HG03520 (cell line): ENCODE measurements around the gene MTMR3.

ENCODE experiments used
- ATAC-seq: cut with Tn5 transposase; IDR thresholded peaks from one replicate; pipeline ENCODE4 v1.9.1; 2021; ENCODE audit warnings: mild to moderate bottlenecking, moderate library complexity; ENCODE audit not compliant: unreplicated experiment

MTMR3 gene

GRCh38 chr22:29914165-29914564, 31.2 kb downstream of the MTMR3 start:
- ATAC-seq = no peak

GRCh38 chr22:29914991-29915533, 32.1 kb downstream of the MTMR3 start:
- no peak for ATAC-seq

- no peak for ATAC-seq
Measured at GRCh38 chr22:29916007-29916544, 33.1 kb downstream of the MTMR3 start.

GRCh38 chr22:29917052-29917902, 34.3 kb downstream of the MTMR3 start:
- no peak for ATAC-seq

- no peak for ATAC-seq
Measured at GRCh38 chr22:29925402-29925801, 42.4 kb downstream of the MTMR3 start.

GRCh38 chr22:29926057-29926456, 43.1 kb downstream of the MTMR3 start:
- no peak for ATAC-seq

GRCh38 chr22:29932136-29932535, 49.2 kb downstream of the MTMR3 start:
- ATAC-seq = no peak

- ATAC-seq = no peak
Measured at GRCh38 chr22:29933619-29934018, 50.6 kb downstream of the MTMR3 start.

GRCh38 chr22:29934596-29934995, 51.6 kb downstream of the MTMR3 start:
- no peak for ATAC-seq

- no peak for ATAC-seq
Measured at GRCh38 chr22:29936186-29936585, 53.2 kb downstream of the MTMR3 start.

- peak; percentile 51 for ATAC-seq
Measured at GRCh38 chr22:29937940-29938693, 55.1 kb downstream of the MTMR3 start.

- ATAC-seq = no peak
Measured at GRCh38 chr22:29940526-29940925, 57.6 kb downstream of the MTMR3 start.

- no peak for ATAC-seq
Measured at GRCh38 chr22:29944339-29944738, 61.4 kb downstream of the MTMR3 start.

GRCh38 chr22:29945435-29945834, 62.5 kb downstream of the MTMR3 start:
- no peak for ATAC-seq

GRCh38 chr22:29946220-29946619, 63.2 kb downstream of the MTMR3 start:
- ATAC-seq = no peak

GRCh38 chr22:29947410-29948384, 64.7 kb downstream of the MTMR3 start:
- ATAC-seq = no peak

- ATAC-seq = no peak
Measured at GRCh38 chr22:29948385-29948769, 65.4 kb downstream of the MTMR3 start.

- no peak for ATAC-seq
Measured at GRCh38 chr22:29949872-29950271, 66.9 kb downstream of the MTMR3 start.

- ATAC-seq = no peak
Measured at GRCh38 chr22:29951791-29952413, 68.9 kb downstream of the MTMR3 start.
